Stimulated activated CD4-positive, alpha-beta T cell treated with anti-CD3 and anti-CD28 coated beads, Interleukin-4, amount 100 ng/mL, for 48 hours (primary cell): Measurements from ENCODE around the gene RPF1.
A peak's percentile ranks its signal among the peaks of the same experiment; 100 is the strongest.
"Not testable (repeated sequence)": the region's sequence is repeated elsewhere in the genome, so short reads cannot be mapped to it uniquely, and the experiment has no call there.

ENCODE experiments used
- DNase-seq, 2 donors: peaks; one replicate each; pipeline ENCODE4 v3.0.0-alpha.2; 2020; ENCODE audit warnings: low read depth in 2 of 2

RPF1 gene

DNA sequence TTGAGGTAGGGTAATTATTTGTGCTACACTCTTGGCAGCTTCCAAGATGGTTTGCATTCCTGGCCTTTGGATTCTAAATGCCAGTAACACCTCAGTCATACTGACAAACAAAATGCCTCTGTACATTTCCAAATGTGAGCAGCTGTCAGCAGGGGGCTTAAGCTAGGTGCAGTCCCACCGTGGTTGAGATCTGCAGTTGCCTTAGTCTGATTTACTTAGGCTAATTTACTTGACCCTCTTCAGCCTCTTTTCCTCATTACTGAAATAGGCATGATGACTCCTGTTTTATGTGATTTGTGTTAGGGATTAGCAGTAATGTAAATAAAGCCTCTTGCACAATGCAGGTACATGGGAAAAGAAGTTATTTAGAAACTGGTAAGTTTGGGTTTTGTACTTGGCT is 13.7 kb downstream of the RPF1 start:
- no peak for DNase-seq

DNA sequence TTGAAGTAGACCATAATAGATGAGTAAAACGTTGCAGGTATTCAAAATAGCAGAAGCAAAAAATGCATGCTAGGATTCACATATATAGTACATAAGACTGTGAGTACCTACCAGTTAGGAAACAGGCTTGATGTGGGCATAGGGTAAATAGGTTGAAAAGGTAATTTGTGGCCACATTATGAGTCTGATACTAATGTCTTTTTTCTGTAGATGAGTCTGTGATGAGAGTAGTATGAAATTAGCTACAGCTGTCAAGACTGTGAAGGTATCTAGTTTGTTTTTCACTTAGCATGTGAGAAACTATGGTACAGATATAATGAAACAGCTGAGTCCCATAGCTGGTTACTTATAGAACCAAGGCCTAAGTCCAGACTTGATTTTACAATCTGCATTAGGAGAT is 14.7 kb downstream of the RPF1 start:
- DNase-seq: no peak

DNA sequence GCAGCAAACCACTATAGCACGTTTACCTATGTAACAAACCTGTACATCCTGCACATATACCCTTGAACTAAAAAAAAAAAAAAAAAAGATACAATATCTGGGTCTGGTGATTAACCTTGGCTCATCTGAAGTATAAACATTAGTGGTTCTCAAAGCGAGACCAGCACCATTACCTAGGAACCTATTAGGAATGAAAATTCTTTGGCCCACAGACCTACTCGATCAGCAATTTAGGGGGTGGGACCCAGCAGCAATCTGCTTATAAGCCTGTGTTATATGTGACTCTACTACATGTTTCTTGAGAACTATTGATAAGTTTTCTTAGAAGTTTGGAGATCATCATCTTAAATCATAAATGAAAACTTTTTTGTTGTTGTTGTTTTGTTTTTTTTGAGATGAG is 17.4 kb downstream of the RPF1 start:
- DNase-seq: no peak

DNA sequence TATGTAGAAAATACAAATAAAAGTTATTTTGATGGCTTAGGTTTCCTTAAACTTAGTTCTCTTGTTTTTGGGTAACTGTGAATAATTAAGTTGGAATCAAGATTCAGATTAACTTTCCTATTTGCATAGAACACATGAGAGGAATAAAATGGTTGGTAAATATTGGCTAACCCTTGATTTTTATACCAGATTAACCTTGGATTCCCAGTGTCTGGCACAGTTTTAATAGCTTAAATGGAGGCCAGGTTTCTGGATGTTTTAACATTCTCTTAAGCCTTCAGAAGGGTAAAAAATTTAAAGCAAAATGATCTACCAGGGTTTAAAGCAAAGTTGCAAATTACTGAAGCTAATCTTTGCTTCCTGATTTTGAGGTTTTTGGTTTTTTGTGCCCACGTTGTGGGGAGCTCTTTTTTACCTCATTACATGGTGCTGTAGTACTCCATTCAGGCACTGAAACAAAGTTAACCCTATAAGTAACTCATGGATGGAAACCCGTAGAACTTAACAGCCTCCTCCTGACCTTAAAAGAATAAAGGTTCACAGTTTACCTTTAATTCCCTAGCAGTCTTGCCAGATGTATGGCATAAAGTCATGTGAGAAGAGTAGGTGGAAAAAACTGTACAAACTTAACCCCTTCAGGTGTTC is 18.7 kb downstream of the RPF1 start:
- no peak for DNase-seq

DNA sequence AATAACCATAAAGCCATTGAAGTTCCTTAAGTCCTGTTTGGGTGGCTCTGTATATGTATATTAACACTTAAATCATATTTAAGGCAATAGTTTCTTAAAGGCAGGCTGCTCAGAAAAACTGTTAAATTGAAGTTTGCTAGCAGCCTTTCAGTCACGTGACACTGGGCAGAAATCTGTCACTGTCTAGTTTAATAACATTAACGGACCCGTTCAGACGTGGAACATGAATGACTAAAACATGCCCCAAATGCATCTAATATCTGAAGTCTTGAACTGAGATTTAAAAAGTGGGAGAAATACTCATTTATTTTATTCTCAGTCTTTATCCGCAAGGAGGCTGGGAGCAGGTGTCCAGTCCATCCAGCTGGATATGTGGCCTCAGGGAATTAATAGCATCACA is 23.9 kb downstream of the RPF1 start:
- no peak for DNase-seq

DNA sequence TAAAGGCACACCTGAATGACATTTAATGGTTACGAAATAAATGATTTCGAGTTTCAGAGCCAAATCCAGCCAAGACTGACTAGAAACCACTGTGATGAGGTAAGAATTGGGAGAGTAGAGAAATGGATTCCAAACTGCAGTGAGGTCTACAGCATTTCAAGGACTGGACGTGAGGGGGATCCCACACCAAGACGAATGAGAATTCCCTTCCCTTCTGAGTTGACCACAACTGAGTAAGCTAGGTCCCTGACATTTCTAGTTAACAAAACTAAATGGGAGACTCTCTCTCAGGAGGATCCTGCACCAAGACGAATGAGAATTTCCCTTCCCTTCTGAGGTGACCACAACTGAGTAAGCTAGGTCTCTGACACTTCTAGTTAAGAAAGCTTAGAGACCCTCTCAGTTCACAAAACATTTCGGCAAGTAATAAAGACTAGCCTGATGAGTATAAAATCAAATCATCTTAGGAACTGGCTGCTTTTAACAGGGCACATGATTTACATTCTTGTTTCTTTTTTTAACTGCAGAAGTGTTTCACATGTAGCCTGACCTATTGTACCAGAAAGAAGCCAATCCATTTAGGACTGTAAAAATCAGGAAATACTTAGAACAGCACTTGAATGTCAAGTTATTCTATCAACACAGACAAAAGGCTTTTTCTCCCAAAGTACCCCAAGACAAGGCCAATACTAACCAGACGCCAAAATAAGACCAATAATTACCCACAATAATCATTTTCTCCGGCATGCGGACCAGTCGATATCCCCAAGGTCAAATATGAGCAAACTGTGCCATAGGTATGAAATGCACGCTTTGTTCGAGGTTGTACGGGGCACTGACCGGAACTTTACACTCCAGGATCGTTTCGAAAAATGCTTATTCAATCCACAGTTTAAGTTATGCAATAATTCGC is 25.8 kb downstream of the RPF1 start:
- DNase-seq: no peak

DNA sequence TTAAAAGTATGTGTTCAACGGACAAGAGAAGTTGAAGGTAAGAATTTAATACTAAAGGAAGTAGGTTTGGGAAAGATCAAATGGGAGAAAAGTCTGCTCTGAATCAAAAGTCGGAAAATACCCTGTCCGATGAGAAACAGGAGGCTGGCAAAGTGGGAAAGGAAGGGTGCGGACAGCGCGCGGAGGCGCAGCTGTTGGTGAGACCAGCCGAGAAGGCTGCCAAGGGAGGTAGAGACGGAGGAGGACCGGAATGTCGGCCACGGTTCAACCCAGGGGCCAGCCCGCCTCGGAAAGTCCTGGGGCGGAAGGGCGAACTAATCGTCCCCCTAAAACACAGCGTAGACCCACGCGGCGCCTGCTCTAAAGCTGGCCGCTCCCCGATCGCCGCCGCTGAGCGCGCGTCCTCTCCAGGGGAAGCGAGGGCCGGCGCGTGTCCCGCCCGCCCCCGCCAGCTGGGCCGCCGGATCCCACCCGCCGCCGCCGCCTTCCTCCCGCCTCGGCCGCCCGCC is 26.5 kb downstream of the RPF1 start:
- no peak for DNase-seq

DNA sequence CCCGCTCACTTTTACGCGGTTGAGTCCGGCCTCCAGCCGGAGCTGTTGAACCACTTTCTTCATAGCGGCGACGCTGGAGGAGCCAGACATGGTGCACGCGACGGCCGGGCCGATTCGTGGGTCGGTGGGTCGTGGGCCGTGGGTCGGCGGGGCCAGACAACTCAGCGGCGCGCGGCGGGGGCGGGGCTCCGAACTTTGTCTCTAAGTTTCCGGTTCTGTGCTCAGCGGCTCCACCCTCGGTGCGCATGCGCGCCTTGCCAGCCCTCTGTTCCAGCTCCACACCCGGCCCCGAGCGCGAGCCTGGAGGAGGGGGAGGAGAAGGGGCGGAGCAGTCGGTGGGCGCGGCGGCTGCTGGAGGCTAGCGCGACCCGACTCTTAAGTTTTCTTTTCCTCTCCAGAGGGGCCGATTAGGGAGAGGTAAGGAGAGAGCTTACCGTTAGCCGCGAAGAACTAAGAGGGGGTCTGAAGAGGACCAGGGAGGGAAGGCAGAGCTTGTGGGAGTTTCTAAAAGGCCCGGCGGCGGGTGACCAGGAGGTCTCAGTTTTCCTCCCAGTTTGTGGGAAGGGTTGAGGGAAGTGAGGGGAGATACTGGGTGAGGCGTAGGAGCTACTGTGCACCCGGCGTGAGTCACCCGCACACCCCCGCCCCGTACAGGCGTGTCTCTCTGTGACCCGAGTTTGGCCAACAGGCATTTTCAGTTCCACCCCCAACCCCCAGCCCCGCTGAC is 27.1 kb downstream of the RPF1 start, which contains the start of the genes GNG5 and SPATA1:
Gene GNG5, minus strand, starts transcription at position 580 of the 727 bp plus-strand sequence. Its CDS starts 490 bp downstream, at position 90.
Gene SPATA1, plus strand, starts transcription at position 385 of the 727 bp plus-strand sequence. CDS start 9,974 bp downstream, outside the sequence.
- peak; percentile 96 to 97 for DNase-seq

DNA sequence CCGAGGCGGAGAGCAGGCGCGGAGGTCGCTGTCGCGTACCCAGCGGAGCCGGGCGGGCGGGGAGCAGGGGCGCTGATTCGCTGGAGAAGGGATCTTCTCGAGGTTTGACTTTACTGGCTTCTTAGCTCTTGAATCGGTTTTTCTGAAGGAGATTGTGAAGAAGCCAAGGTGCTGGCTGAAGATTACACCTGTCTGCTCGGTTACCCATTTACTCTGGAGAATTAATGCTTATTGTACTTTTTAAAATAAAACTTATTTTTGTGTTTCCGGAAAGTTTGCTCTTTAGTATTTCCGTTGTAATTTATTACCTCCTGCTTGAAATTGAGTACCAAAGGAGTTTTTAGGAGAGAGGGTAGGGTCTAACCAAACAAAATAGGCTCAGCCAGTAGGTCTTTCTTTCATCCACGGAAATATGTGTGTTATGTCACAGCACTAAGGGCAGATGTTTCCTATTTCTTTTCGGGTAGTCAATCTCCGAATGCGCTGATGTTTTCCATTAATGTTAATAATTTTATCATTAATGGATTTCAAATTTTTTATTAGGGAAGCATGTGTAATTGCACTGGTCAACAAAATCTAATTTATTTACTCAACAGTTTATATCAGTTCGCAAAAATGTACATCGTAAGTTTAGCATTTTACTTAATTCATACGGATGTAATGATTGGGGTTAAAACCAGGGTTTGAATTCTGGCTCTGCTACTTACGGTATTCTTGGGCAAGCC is 27.8 kb downstream of the RPF1 start:
- DNase-seq: no peak

DNA sequence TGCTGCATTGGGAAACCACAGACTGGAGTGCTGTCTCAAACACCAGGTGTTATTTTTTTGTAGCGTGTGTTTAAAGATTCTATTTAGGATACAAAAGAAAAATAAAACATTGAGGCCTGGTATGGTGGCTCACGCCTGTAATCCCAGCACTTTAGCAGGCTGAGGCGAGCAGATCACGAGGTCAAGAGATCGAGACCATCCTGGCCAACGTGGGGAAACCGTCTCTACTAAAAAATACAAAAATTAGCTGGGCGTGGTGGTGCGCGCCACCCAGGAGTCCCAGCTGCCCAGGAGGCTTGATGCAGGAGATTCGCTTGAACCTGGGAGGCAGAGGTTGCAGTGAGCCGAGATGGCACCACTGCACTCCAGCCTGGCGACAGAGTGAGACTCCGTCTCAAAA is 28.8 kb downstream of the RPF1 start:
- not testable (repeated sequence) for DNase-seq

DNA sequence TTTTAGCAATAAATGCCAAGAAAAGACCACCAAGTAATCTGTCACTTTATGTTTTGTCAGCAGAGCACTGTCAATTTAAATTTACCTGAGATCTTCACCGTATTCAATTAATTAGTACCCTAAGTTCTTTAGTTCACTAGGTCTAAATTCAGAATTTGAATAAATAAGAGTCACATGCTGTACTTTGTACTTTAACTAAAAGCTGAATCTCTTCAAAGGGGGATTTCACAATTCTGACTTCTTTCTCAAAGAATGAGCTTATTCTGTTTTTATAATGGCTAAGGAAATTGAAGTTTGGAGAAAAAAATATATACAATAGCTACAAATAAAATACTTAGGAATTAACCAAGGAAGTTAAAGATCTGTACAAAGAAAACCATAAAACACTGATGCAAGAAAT is 29.4 kb downstream of the RPF1 start:
- DNase-seq: no peak

DNA sequence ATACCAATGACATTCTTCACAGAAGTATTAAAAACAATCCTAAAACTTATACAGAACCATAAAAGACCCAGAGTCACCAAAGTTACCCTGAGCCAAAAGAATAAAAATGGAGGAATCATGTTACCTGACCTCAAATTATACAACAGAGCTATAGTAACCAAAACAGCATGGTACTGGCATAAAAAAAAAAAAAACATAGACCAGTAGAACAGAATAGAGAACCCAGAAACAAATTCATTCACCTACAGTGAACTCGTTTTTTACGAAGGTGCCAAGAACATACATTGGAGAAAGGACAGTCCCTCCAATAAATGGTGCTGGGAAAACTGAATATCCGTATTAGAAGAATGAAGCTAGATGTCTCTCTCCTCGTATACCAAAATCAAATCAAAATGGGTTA is 30.0 kb downstream of the RPF1 start:
- DNase-seq: no peak

DNA sequence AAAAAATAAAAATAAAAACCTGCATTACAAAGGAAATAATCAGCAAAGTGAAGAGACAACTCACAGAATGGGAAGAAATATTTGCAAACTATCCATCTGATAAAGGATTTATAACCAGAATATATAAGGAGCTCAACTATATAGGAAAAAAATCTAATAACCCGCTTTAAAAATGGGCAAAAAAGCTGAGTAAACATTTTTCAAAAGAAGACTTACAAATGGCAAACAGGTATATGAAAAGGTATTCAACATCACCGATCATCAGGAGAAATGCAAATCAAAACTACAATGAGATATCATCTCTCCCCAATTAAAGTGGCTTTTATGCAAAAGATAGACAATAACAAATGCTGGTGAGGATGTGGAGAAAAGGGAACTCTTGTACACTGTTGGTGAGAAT is 31.1 kb downstream of the RPF1 start:
- no peak for DNase-seq

DNA sequence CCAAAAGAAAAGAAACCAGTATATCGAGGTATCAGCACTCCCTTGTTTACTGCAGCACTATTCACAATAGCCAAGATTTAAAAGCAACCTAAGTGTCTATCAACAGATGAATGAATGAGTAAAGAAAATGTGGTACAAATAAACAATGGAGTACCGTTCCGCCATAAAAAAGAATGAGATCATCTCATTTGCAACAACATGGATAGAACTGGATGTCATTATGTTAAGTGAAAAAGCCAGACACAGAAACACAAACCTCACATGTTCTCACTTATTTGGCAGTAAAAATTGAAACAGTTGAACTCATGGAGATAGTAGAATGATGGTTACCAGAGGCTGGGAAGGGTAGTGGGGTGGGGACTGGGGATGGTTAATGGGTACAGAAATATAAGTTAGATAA is 31.6 kb downstream of the RPF1 start:
- DNase-seq: no peak

DNA sequence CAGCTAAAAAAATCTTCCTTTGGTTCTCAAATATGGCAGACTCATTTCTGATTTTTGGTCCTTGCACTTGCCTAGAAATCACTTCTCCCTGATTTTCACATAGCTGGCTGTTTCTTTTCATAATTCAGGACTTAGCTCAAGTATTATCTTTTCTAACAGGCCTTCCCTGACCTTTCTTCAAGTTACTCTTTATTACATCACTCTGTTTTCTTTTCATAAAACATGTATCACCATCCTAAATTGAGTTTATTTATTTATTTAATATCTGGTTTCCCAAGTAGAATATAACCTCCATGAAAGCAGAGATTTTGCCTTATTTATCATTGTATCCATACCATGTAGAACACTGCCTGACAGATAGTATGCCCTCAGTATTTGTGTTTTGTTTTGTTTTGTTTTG is 45.5 kb downstream of the RPF1 start:
- no peak for DNase-seq

DNA sequence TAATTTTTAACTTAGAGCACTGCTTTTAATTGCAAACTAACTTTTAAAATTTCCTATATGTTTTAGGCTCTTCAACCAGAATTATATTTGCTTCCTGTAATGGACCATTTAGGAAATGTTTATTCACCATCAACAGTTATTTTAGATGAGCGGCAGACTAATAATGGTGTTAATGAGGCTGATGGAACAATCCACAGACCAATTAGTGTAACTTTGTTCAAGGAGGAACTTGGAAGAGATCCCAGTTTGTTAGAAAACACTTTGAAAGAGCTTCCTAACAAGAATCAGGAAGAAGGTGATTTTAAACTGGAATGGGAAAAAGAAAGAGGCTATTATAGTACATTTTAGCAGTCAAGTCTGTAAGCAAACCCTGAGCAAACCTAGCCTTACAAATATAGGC is 46.7 kb downstream of the RPF1 start:
- no peak for DNase-seq

DNA sequence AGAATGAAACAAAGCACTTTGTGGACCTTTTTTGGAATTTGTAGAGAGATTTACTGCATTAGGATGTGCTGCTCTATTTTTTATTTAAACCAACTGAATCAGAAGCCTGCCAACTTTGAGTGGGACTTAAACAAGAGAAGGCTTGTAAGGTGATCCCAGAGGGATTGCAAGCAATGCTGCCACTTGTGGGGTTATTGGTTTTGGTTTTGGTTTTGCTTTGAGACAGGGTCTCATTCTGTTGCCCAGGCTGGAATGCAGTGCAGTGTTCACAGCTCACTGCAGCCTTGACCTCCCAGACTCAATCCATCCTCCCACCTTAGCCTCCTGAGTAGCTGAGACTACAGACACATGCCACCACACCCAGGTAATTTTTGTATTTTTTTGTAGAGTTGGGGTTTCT is 59.5 kb downstream of the RPF1 start:
- no peak for DNase-seq

DNA sequence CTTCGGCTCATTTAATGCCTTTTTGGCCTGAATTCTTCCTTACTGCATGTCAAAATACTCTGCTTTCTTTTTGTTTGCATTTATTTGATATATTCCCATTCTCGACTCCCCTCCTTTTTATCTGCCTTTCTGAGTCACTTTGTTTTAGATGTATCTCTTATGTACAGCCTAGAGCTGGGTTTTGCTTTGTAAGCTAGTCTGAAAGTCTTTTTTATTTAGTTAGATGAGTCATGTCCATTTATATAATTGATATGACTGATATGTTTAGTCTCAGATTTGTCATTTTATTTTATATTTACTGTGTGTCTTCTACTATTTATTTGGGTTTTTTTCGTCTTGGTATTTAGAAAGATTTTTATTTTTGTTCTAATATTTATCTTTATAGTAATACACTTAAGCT is 60.9 kb downstream of the RPF1 start:
- no peak for DNase-seq

DNA sequence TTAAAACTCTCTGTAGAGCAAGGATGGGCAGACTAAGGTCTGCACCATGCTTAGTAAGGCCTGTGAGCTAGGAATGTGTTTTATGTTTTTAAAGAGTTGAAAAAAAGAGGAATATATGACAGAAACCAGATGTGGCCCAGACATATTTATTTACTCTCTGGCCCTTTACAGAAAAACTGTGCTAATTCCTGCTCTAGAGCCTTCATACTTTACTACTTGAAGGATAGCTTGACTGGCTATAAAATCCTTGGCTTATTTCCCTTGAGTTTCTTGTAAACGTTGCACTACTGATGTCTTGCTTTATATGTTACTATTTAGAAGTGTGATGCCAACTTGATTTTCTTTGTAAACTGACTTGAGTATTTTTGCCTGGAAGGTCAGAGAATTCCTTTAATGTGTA is 61.7 kb downstream of the RPF1 start:
- no peak for DNase-seq

DNA sequence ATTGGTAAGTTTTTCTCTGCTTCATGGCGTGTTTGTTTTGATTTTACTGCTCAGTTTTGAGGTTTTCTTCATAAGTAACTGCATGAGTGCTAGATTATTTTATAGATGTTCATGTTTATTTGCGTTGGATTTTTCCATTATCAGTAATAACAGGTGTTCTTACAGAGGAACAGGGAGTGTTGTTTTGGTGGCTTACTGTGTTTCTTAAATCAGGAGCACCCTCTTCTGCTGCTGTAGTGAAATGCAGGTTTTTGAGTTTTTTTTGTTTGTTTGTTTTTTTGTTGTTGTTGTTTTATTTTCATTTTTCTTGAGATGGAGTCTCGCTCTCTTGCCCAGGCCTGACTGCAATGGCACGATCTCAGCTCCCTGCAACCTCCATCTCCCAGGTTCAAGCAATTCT is 62.6 kb downstream of the RPF1 start:
- DNase-seq: no peak
